Measurements from ENCODE around the gene TTLL8. TPM values are rescaled to one million over a fixed set of nuclear protein-coding genes. Genes with fewer than 3 reads are reported as not detected.

The TTLL8 gene
- total RNA-seq, 2 donors from 2014 or later: not detected

DNA sequence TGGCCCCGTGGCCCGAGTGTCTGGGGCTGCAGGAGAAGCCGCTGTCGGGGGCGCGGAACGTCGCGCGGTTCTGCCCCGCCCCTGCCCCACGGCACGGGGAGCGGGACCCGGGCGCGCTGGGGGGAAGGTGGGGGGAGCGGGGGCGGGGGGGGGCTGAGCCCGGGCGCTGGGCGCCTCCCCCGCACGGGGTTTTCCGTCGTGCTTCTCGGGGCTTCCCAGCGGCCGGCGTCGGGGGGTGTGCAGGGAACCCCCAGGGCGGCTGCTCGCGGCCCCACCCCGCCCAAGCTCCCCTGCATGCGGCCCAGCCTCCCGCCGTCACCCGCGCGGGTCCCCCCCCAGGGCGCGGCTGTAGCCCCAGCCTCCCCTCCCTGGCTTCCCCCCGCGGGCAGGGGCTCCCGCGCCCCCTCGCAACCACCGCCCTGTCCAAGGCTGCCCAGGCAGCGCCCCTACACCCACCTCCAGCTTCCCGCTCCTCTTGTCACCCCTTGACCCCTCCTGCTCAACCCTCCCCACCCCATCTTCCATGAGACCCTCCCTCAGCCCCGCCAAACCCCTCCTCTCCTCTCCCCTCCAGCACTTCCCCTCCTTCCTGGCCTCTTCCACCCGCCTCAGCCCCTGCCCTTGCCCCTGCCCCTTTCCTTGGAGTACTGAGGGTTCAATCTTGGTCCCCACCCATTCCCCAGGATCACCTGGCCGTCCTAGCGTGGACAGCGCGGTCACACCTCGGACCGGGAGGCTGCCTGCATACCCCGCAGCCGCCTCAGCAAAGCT, 47.2 kb downstream of the TTLL8 start:
- Histone ChIP-seq H3K9me3 (no peaks in the 10 kb centered on the region), H3K27me3 (peaks cover 0 to 14% of the 10 kb centered on the region in 2 donors), H3K4me1 (peaks cover 8% of the 10 kb centered on the region), H3K27ac (no peak overlapping the region), H3K4me3 (no peak overlapping the region), H3K36me3 (replicated peaks in 1 of 2; ENCODE audit: insufficient read depth in 1 of 2, low read depth in 2 of 2) (no peaks in the 10 kb centered on the region)
- DNase-seq: peak in 1 of 4 donors; percentile 5
- intact Hi-C loops (cut with DNase I): no loop called here
- TF ChIP-seq CTCF (IDR thresholded peaks at IDR 0.05) (no peak), POLR2A (IDR thresholded peaks at IDR 0.05) (no peak)
- WGBS, 2 donors: 7 to 12% methylated on average over 13 to 40 of the region's 61 CpGs
- ATAC-seq: no peak

- no peak overlapping the region for H3K27ac ChIP-seq
- ATAC-seq (no peak), DNase-seq (peak in 1 of 4 donors; percentile 3)
- peaks cover 7% of the 10 kb centered on the region for H3K4me1 ChIP-seq
- intact Hi-C loops (cut with DNase I): no loop called here
- TF ChIP-seq CTCF (IDR thresholded peaks at IDR 0.05) (no peak), POLR2A (IDR thresholded peaks at IDR 0.05) (no peak)
- H3K27me3 ChIP-seq: peaks cover 0 to 14% of the 10 kb centered on the region in 2 donors
- H3K4me3 ChIP-seq: no peak overlapping the region
- no peaks in the 10 kb centered on the region for H3K9me3 ChIP-seq
- 76 to 79% methylated on average over 7 to 40 of the region's 46 CpGs for WGBS, 2 donors
- no peaks in the 10 kb centered on the region for H3K36me3 ChIP-seq (replicated peaks in 1 of 2; ENCODE audit: insufficient read depth in 1 of 2, low read depth in 2 of 2)
Observed at GRCh38 chr22:50009765-50010675, 48.1 kb downstream of the TTLL8 start.

DNA sequence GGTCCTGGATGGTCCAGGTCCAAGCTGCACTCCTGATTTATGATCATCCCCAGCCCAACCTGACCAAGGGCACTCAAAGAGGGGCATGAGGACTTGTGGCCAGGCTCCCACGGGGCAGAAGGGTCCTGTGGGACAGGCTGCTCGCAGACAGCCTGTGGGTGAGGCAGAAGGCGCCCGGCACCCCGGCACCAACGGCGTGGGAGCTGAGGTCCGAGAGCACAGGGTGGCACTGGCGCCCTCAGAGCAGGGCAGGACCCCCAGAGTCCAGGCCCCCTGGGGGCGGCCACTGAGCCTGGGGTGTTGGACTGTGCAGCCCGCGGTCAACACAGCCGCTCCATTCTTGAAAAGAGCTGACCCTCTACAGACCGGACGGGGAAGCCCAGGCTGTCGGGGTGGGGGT, 48.8 kb downstream of the TTLL8 start:
- TF ChIP-seq CTCF (IDR thresholded peaks at IDR 0.05) (no peak), POLR2A (IDR thresholded peaks at IDR 0.05) (no peak)
- no peak for DNase-seq
- Histone ChIP-seq H3K27ac (no peak overlapping the region), H3K4me3 (no peak overlapping the region), H3K4me1 (no peaks in the 10 kb centered on the region), H3K9me3 (no peaks in the 10 kb centered on the region), H3K36me3 (replicated peaks in 1 of 2; ENCODE audit: insufficient read depth in 1 of 2, low read depth in 2 of 2) (no peaks in the 10 kb centered on the region), H3K27me3 (peaks cover 0 to 14% of the 10 kb centered on the region in 2 donors)
- intact Hi-C loops (cut with DNase I): no loop called here
- WGBS, 2 donors: 76 to 78% methylated on average over 5 to 11 of the region's 16 CpGs
- no peak for ATAC-seq

DNA sequence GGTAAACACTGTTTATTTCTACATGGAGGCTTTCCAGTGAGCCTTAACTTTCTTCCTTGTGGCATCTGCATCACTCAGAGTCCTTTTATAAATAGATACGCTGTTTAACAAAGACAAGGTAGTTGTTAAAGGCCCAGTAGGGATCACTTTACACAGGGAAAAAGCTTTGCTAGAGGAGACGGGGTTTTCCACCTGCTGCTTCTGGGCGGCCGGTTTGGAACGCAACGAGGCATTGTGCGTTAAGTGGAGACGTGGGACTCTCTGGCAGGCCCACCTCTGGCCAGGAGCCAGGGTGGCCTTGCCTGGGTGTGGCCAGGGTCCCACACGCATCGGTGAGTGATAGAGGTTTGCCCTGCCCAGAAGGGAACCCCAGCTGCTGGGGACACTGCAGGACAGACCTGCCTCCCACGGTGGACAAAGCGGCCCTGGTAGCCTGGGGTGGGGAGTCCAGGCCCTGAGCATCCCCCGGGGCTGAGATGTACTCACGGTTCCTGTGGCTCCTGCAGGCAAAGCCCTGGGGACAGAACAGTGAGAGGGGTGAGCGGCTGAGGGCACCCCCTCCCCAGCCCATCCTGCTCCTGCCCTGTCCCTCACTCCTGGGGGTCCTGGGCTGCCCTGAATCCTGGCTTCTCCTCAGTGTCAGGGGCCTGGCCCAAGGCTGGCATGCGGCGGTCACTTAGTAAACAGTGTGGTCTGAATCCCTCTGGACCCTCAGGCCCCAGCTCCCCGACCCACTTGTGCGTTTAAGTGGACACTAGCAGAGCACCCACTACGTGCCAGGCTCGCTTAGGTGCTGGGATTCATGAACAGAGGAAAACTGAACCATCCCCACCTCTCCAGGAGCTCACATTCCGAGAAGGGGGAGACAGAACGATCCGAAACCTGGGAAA, 49.7 kb downstream of the TTLL8 start:
- DNase-seq: no peak
- TF ChIP-seq POLR2A (IDR thresholded peaks at IDR 0.05): no peak
- H3K36me3 ChIP-seq (replicated peaks in 1 of 2; ENCODE audit: insufficient read depth in 1 of 2, low read depth in 2 of 2): no peaks in the 10 kb centered on the region
- WGBS, 2 donors: 79 to 81% methylated on average over 15 to 24 of the region's 24 CpGs
- no peak overlapping the region for H3K27ac ChIP-seq
- no peak overlapping the region for H3K4me3 ChIP-seq
- H3K27me3 ChIP-seq: peaks cover 0 to 14% of the 10 kb centered on the region in 2 donors
- ATAC-seq: no peak
- no peaks in the 10 kb centered on the region for H3K4me1 ChIP-seq
- H3K9me3 ChIP-seq: no peaks in the 10 kb centered on the region
- intact Hi-C loops (cut with DNase I): no loop called here
